HEK293T (cell line): ENCODE data around the gene USP27X.

Source experiments
- CTBP1 ChIP-seq: fragments of 450-650 bp; IDR thresholded peaks from 2 replicates; pipeline ENCODE4 v1.6.1; 2016; ENCODE audit warnings: borderline replicate concordance
- FOXK2 ChIP-seq: fragments of 450-650 bp; IDR thresholded peaks from 2 replicates; pipeline ENCODE4 v1.6.1; 2016; ENCODE audit warnings: mild to moderate bottlenecking
- PKNOX1 ChIP-seq: fragments of 450-650 bp; IDR thresholded peaks from 2 replicates; pipeline ENCODE4 v1.6.1; 2016
- SP1 ChIP-seq: fragments of 450-650 bp; IDR thresholded peaks from 2 replicates; pipeline ENCODE4 v1.6.1; 2017
- TARDBP ChIP-seq: fragments of 450-650 bp; IDR thresholded peaks from 2 replicates; pipeline ENCODE4 v1.6.1; 2016

DNA sequence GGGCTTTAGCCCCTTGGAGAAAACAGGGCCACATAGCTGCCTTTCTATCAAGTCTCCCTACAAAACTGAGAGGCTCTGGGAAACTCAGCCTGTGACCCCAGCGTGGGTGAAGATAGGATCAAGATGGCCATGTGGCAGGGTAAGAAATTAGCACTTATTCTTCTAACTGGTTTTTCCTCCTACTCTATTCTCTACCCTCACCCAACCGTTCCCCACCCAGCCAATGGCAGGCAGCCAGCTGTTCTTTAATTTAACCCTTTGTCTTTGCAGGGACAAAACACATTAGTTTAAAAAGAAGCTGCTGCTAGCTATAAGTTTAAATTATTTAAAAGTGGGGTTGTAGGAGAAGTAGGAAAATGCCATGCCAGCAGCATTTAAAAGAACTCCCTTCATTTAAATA, 45.9 kb downstream of the USP27X start:
- TF ChIP-seq TARDBP (no peak), CTBP1 (no peak), FOXK2 (no peak), SP1 (no peak), PKNOX1 (no peak)
